Smooth muscle cell (in vitro differentiated cells): ENCODE data around the gene C1orf198. TPM values are rescaled to one million over a fixed set of nuclear protein-coding genes. Genes with fewer than 3 reads are reported as not detected.

Experiments used
- DNase-seq: peaks from one replicate; lab custom pipeline; 2025; ENCODE audit not compliant: unreplicated experiment; lab: John Stamatoyannopoulos, UW
- H2AFZ ChIP-seq: fragments of 200-600 bp; sonication (generic); 2 replicates; pipeline ENCODE4 v1.6.0; 2016; ENCODE audit warnings: antibody characterized with exemption, low read depth, mild to moderate bottlenecking
- H3F3A ChIP-seq: fragments of 200-600 bp; sonication (generic); 2 replicates; pipeline ENCODE4 v1.6.0; 2017; ENCODE audit warnings: antibody characterized with exemption, low read depth
- H3K27ac ChIP-seq: fragments of 200-600 bp; sonication (generic); 2 replicates; pipeline ENCODE4 v1.5.1; 2016; ENCODE audit warnings: low read depth, mild to moderate bottlenecking
- H3K27me3 ChIP-seq: fragments of 200-600 bp; sonication (generic); 2 replicates; pipeline ENCODE4 v1.6.1; 2016; ENCODE audit warnings: low read depth, mild to moderate bottlenecking
- H3K36me3 ChIP-seq: fragments of 200-600 bp; sonication (generic); 2 replicates; pipeline ENCODE4 v1.5.1; 2016; ENCODE audit warnings: low read depth
- H3K4me1 ChIP-seq: fragments of 200-600 bp; sonication (generic); 2 replicates; pipeline ENCODE4 v1.5.1; 2016; ENCODE audit warnings: low read depth
- H3K4me2 ChIP-seq: fragments of 200-600 bp; sonication (generic); 2 replicates; pipeline ENCODE4 v1.6.0; 2016; ENCODE audit warnings: mild to moderate bottlenecking
- H3K4me3 ChIP-seq: fragments of 200-600 bp; sonication (generic); 2 replicates; pipeline ENCODE4 v1.5.1; 2016; ENCODE audit warnings: mild to moderate bottlenecking
- H3K79me2 ChIP-seq: fragments of 200-600 bp; sonication (generic); 2 replicates; pipeline ENCODE4 v1.6.0; 2016; ENCODE audit warnings: low read depth, mild to moderate bottlenecking
- H3K9ac ChIP-seq: fragments of 200-600 bp; sonication (generic); 2 replicates; pipeline ENCODE4 v1.6.0; 2016; ENCODE audit warnings: low read depth
- H3K9me3 ChIP-seq: fragments of 200-600 bp; sonication (generic); replicated peaks from 2 replicates; pipeline ENCODE4 v1.5.1; 2016; ENCODE audit warnings: low read depth
- H4K20me1 ChIP-seq: fragments of 200-600 bp; sonication (generic); 2 replicates; pipeline ENCODE4 v1.6.0; 2016; ENCODE audit warnings: low read depth
- WGBS: methylation state at CpG from one replicate; pipeline ENCODE4 v1.1.7; 2016; ENCODE audit warnings: low lambda C conversion rate; 5-methylcytosine and 5-hydroxymethylcytosine counted together
- polyA plus RNA-seq: library from polyadenylated mRNA; unstranded; fragments of >200 nt; fragmentation: Nextera tagmentation; extraction: Ambion mirVana; gene quantifications from 2 replicates; pipeline ENCODE4 v1.2.1, GENCODE V29; 2016
- total RNA-seq: library from RNA; depleted of rRNA; stranded (reverse); fragments of >200 nt; gene quantifications from 2 replicates; pipeline ENCODE4 v1.2.3, GENCODE V29; 2014
- TF ChIP-seq, protein P1 (sequence below): fragments of 200-600 bp; sonication (generic); IDR thresholded peaks from 2 replicates; pipeline ENCODE4 v1.5.1; 2017; ENCODE audit warnings: borderline replicate concordance, mild to moderate bottlenecking, antibody characterized with exemption; ENCODE audit not compliant: insufficient read depth, poor library complexity, severe bottlenecking

C1orf198 gene
- total and polyA plus RNA-seq, 2 experiments from 2014 or later, result 67.7 to 77.5 TPM

DNA sequence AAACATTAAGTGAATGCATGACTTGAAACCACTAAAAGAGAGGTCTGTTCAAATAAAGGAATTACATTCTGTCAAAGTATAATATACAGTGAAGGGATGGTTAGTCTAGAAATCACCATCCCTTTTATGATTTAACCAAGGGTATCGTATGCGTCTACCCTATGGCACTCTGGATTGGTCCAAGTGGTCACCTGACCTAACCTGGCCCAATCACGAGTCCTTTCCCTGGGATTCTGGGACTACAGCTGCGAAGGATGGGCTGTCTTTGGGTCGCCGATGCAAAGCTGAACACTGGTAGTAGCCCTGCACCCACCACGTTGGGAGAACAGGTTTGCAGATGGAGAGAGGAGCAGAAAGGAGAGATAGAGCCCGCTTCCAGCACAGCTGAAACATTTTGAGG lies 30.4 kb upstream of the C1orf198 start:
- Histone ChIP-seq H3K4me3 (no peak overlapping the region), H3K36me3 (no peaks in the 10 kb centered on the region), H3K4me2 (no peak overlapping the region), H3K9me3 (no peaks in the 10 kb centered on the region), H2AFZ (no peak overlapping the region), H3K79me2 (no peaks in the 10 kb centered on the region), H3K27me3 (no peaks in the 10 kb centered on the region), H4K20me1 (no peaks in the 10 kb centered on the region), H3K4me1 (no peaks in the 10 kb centered on the region), H3K9ac (no peak overlapping the region), H3K27ac (no peak overlapping the region), H3F3A (no peaks in the 10 kb centered on the region)
- DNase-seq, result no peak
- TF ChIP-seq, protein P1, sequence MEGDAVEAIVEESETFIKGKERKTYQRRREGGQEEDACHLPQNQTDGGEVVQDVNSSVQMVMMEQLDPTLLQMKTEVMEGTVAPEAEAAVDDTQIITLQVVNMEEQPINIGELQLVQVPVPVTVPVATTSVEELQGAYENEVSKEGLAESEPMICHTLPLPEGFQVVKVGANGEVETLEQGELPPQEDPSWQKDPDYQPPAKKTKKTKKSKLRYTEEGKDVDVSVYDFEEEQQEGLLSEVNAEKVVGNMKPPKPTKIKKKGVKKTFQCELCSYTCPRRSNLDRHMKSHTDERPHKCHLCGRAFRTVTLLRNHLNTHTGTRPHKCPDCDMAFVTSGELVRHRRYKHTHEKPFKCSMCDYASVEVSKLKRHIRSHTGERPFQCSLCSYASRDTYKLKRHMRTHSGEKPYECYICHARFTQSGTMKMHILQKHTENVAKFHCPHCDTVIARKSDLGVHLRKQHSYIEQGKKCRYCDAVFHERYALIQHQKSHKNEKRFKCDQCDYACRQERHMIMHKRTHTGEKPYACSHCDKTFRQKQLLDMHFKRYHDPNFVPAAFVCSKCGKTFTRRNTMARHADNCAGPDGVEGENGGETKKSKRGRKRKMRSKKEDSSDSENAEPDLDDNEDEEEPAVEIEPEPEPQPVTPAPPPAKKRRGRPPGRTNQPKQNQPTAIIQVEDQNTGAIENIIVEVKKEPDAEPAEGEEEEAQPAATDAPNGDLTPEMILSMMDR, result no peak
- WGBS, result 93% methylated on average over 8 of the region's 8 CpGs

DNA sequence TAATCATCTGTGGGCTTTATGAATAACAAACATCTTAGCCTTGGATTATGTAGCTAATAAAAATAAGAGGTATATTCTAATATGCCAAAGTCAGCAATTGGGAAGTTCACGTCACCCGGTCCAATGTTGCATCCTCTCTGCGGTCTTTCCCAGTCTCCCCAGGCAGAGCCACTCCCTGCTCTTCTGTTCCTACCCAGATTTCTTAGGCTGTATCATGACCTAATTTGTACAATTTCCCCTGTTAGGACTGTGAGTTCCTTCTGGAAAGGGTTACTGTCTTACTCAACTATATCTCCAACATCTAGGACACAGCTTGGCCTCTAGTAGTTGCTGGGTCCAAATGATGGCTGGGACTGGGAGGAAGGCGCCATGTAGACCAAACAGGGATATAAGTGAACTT lies 29.8 kb upstream of the C1orf198 start:
- no peak for DNase-seq
- H3K9ac ChIP-seq, result no peak overlapping the region
- H3K4me1 ChIP-seq, result no peaks in the 10 kb centered on the region
- no peak overlapping the region for H2AFZ ChIP-seq
- whole genome bisulfite sequencing, result 96% methylated on average over 4 of the region's 4 CpGs
- H3K4me3 ChIP-seq, result no peak overlapping the region
- no peaks in the 10 kb centered on the region for H3F3A ChIP-seq
- no peaks in the 10 kb centered on the region for H3K27me3 ChIP-seq
- no peaks in the 10 kb centered on the region for H3K9me3 ChIP-seq
- no peak overlapping the region for H3K4me2 ChIP-seq
- no peaks in the 10 kb centered on the region for H4K20me1 ChIP-seq
- no peaks in the 10 kb centered on the region for H3K36me3 ChIP-seq
- TF ChIP-seq, protein P1, result no peak
- H3K27ac ChIP-seq, result no peak overlapping the region
- H3K79me2 ChIP-seq, result no peaks in the 10 kb centered on the region

DNA sequence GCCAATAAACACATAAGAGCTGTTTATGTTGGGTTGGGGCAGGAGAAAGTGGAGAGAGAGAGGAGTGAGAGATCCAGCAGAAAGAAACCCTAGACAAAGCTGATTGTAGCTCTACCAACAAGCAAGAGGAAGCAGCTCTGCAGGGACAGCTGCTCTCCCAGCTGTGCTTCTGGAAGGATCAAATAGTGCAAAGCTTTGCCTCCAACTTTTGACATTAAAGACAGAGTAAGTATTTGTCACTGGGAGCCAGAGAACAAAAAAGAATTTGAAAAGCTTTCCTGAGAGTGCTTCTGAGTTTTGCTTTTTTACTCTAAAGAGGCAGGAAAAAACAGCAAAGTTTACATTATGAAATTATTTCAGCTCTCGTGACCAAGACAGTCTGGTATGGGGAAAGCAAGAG lies 28.5 kb upstream of the C1orf198 start:
- Histone ChIP-seq H3K27ac (no peak overlapping the region), H4K20me1 (no peaks in the 10 kb centered on the region), H3K4me1 (peaks cover 4% of the 10 kb centered on the region), H3K9ac (no peak overlapping the region), H2AFZ (no peak overlapping the region), H3K79me2 (no peaks in the 10 kb centered on the region), H3K4me2 (no peak overlapping the region), H3K9me3 (no peaks in the 10 kb centered on the region), H3K4me3 (no peak overlapping the region), H3F3A (no peaks in the 10 kb centered on the region), H3K27me3 (no peaks in the 10 kb centered on the region), H3K36me3 (no peaks in the 10 kb centered on the region)
- WGBS, result 64% methylated on average over 1 of the region's 1 CpG
- DNase-seq, result no peak
- TF ChIP-seq, protein P1, result no peak

DNA sequence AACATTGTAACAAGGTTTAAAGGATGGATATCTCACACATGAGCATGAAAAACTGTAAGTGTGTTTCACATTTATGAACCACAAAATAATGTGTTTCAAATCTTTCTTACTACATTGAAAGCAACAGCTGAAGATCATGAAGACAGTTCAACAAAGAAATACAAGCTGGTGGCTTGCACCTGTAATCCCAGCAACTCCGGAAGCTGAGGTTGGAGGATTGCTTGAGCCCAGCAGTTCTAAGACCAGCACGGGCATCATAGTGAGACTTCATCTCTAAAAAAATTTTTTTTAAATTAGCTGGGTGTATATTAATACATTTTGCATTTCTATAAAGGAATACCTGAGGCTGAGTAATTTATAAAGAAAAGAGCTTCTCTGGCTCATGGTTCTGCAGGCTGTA lies 27.1 kb upstream of the C1orf198 start:
- H3F3A ChIP-seq, result peaks cover 9% of the 10 kb centered on the region
- no peaks in the 10 kb centered on the region for H3K36me3 ChIP-seq
- no peaks in the 10 kb centered on the region for H3K27me3 ChIP-seq
- H3K27ac ChIP-seq, result no peak overlapping the region
- no peak for DNase-seq
- 91% methylated on average over 2 of the region's 2 CpGs for WGBS
- no peaks in the 10 kb centered on the region for H4K20me1 ChIP-seq
- H3K4me2 ChIP-seq, result no peak overlapping the region
- H2AFZ ChIP-seq, result no peak overlapping the region
- no peak overlapping the region for H3K9ac ChIP-seq
- H3K9me3 ChIP-seq, result no peaks in the 10 kb centered on the region
- H3K79me2 ChIP-seq, result no peaks in the 10 kb centered on the region
- peaks cover 12% of the 10 kb centered on the region for H3K4me1 ChIP-seq
- H3K4me3 ChIP-seq, result no peak overlapping the region
- TF ChIP-seq, protein P1, result no peak
